Body of pancreas (tissue), 4 donors: Measurements from ENCODE around the gene FBXW10B.
"Not testable (repeated sequence)": the region's sequence is repeated elsewhere in the genome, so short reads cannot be mapped to it uniquely, and the experiment has no call there.

Experiments used
- POLR2A ChIP-seq, 3 donors: fragments of 450-650 bp; IDR thresholded peaks; one replicate each; pipeline ENCODE4 v1.6.1; 2016; ENCODE audit warnings: antibody characterized with exemption in 3 of 3, mild to moderate bottlenecking in 2 of 3
- TF ChIP-seq, protein P1 (sequence below), 7 experiments: fragments of 450-650 bp in 4 of 7; fragments of 200-600 bp in 3 of 7; sonication (generic) in 3 of 7; IDR thresholded peaks; one replicate each; pipeline ENCODE4 v1.5.1; 2016 to 2019; ENCODE audit warnings: antibody characterized with exemption in 7 of 7

DNA sequence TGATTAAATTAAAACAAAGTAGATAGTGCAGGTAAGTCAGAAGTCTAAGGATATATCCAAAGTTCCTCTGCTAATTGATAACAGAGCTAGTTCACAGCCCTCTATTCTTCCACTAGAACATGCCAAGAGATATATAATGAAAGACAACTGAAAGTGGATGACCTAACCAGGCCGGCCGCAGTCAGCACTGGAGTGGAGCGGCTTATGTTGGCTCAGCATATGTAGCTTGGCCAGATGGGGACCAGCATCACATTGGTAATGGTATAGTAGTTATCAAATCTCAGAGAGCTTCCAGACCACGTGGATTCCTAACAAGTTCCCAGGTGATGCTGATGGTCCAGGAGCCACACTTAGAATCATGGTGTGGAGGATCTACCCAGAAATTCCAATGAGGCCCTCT is 38.0 kb downstream of the FBXW10B start:
- TF ChIP-seq POLR2A (IDR thresholded peaks at IDR 0.05): not testable (repeated sequence)
- TF ChIP-seq, protein P1, sequence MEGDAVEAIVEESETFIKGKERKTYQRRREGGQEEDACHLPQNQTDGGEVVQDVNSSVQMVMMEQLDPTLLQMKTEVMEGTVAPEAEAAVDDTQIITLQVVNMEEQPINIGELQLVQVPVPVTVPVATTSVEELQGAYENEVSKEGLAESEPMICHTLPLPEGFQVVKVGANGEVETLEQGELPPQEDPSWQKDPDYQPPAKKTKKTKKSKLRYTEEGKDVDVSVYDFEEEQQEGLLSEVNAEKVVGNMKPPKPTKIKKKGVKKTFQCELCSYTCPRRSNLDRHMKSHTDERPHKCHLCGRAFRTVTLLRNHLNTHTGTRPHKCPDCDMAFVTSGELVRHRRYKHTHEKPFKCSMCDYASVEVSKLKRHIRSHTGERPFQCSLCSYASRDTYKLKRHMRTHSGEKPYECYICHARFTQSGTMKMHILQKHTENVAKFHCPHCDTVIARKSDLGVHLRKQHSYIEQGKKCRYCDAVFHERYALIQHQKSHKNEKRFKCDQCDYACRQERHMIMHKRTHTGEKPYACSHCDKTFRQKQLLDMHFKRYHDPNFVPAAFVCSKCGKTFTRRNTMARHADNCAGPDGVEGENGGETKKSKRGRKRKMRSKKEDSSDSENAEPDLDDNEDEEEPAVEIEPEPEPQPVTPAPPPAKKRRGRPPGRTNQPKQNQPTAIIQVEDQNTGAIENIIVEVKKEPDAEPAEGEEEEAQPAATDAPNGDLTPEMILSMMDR (IDR thresholded peaks at IDR 0.05): not testable (repeated sequence)
